Right renal cortex interstitium (tissue), 3 donors: ENCODE measurements around the gene CGB3. TPM values are rescaled to one million over a fixed set of nuclear protein-coding genes. Genes with fewer than 3 reads are reported as not detected.
"Not testable (repeated sequence)": the region's sequence is repeated elsewhere in the genome, so short reads cannot be mapped to it uniquely, and the experiment has no call there.

Experiments
- DNase-seq, 3 donors: peaks; one replicate each; pipeline ENCODE4 v3.0.0-alpha.2; 2013; ENCODE audit warnings: low read depth in 3 of 3, low spot score in 2 of 3
- polyA plus RNA-seq, 3 donors: library from polyadenylated mRNA; unstranded; fragments of 120-200 nt; gene quantifications; one replicate each; pipeline ENCODE4 v1.2.1, GENCODE V29; 2013; ENCODE audit not compliant: insufficient read length in 3 of 3

The CGB3 gene
- polyA plus RNA-seq: not detected

DNA sequence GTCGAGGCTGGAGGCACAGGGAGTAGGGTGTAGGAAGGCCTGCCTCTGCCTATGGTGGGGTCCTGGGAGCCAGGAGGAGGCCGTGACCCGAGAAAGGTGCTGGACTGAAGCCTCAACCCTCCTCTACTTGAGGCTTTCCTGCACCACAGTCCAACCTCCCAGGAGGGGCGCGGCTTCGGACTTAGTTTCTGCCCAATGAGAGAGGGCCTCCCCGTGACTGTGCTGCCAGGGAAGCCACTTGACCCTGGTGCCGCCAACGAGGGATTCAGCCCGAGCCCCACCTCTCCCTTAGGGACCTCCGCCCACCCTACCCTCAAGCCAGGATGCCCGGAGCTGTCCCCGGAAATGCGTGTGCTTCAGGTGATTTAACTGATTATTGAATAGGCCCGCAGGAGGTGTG is at the start of gene CGB3:
Gene CGB3 (minus strand): TSS at position 101 of the 400 bp plus-strand sequence. CDS start 362 bp downstream, outside the sequence.
- not testable (repeated sequence) for DNase-seq

DNA sequence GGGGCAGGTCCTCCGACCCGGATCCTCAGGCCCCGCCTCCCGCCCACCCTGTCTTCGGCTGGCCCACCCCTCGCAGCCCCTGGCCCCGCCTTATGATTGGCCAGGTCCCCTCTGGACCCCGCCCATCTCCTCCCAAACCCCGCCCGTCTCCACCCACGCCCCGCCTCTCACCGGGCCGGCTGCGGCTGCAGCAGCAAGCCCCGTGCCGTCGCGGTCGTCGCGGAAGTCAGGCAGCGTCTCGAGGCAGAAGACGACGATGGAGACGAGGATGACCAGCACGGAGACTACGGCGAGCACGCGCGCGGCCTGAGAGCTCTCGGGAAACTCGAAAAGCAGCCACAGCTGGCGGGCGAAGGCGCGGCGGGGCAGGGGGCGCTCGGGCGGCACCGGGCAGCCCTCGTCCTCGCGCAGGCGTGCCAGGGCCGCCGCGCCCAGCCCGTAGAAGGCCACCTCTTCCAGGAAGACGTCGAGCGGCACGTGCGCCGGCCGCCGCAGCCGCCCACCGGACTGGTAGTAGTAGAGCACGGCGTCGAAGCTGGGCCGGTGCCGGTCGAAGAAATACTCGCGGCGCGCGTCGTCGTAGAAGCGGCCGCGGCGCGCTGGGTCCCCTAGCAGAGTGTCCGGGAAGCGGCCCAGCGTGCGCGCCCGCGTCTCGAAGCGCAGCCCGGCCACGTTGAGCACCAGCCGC is 47.9 kb upstream of the CGB3 start:
- no peak for DNase-seq

DNA sequence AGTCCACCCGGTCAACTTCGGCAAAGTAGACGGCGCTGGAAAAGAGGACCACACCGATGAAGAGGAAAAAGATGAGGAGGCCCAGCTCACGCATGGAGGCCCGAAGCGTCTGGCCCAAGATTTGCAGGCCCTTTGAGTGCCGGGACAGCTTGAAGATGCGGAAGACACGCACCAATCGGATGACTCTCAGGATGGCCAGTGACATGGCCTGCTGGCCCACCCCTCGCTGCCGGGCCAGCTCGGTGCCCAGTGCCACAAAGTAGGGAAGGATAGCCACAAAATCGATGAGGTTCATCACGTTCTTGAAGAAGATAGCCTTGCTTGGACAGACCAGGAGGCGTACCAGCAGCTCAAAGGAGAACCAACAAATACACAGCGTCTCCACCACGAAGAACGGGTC is 46.3 kb upstream of the CGB3 start:
- no peak for DNase-seq

DNA sequence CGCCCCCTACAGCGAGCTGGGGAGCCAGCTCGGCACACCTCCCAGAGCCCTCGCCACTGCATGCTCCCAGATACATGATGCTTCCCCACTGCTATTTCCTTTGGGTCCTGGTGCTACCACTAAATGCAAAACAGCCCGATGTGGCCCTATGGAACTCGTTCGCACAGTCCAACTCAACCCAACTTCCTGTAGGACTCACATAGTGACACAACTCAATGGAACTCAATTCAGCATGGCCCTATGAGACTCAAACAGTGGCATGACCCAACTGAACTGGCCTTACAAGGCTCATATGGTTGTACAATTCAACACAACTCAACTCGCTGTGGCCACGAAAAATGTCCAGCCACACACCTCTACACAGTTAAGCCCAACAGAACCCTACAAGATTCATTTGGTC is 44.9 kb upstream of the CGB3 start:
- no peak for DNase-seq

DNA sequence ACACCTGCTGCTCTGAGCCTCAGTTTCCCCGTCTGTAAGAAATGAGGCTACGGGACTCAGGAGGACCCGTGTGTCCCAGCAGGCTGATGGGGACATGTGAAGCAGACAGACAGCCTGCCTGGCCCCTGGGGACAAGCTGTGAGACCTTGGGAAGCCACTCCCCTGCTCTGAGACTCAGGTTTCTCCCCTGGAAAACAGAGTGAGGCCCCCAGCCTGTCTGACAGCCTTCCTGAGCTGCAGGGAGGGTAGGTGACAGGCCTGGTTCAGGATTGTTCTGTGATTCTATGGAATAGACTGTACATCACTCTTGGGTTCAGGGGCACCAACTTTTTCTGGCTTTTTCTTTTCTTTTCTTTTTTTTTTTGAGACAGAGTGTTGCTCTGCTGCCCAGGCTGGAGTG is 43.4 kb upstream of the CGB3 start:
- DNase-seq: no peak

DNA sequence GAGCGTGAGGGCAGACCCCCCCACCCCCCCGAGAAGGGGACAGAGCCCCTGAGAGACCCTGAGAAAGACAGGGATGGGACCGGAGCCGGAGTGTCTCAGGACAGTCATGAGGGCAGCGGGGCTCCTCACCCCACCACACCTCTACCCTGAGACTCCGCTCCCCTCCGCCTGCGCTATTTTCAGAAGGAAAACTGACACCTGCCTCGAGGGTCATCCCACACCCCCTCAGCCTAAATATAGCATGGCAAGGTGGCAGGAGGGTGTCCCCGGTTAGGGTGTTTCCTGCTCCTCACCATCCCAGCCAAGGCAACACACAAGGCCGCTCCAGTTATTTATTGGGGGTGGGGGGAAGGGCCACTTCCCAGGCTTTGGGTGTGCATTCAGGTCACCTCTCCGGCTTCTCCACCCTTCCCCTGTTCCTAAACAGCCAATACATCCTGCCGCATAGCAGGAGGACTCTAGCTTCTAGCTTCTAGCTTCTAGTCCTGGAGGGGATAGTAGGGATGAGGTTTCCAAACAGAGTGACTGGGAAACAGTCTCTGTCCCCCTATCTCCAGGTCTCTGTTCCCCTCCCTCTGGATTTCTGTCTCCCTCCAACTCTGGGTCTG is 41.9 kb upstream of the CGB3 start:
- no peak for DNase-seq

DNA sequence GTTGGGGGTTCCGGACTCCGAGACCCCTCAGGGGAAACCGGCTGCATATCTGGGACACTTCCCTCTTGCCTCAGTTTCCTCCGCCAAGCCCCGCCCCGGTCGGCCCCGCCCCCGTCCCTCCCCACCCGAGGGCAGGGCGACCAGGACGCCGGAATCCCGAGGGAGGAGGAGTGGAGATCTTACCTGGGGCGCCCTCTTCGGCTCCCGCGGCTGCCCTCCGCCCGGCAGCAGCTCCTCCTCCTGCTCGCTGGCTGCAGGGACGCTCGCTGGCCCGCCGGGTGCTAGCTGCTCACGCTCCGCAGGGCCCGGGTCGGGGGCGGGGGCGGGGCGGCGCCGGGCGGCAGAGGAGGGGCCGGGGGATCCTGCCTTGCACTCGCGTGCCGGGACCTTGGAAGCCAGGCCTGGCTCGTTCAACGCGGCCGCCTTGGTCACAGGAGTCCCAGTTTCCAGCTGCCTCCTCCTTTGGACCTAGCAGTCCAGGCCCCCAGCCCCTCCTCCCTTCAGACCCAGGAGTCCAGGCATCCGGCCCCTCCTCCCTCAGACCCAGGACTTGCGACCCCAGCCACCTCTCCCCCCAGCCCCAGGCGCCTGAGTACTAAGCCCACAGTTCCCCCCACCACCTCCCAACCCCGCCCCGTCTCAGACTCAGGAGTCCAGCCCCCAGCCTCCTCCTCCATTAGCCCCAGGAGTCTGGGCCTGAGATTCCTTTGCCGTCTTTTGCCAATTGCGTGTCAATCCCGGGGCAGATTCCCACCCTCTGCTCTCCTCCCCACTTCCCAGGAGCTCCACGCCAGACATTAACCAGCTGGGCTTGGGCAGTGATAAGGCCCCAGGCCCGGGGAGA is 40.9 kb upstream of the CGB3 start, which contains the start of gene NTF4:
Gene NTF4 (minus strand): TSS at position 51 of the 844 bp plus-strand sequence. CDS start 2,821 bp downstream, outside the sequence.
- no peak for DNase-seq

DNA sequence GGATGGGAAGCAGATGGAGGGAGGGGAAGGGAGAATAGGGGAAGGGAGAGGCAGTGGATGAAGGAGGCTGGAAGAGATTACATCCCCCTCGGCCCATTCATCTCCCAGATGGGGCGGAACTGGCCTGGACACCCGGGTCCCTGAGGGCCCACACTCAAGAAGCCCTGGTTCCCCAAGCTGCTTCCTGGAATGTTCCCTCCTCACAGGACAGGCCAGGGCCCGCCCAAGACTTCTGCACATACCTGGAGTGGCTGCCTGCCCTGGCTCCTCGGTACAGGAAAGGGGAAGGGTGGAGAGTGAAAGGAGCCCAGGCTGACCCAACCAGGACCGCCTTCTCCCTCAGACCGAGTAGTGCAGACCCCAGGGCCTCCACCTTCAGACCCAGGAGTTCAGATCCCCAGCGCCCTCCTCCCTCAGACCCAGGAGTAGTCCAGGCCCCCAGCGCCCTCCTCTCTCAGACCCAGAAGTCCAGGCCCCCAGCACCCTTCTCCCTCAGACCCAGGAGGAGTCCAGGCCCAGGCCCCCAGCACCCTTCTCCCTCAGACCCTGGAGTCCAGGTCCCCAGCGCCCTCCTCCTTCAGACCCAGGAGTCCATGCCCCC is 40.0 kb upstream of the CGB3 start:
- DNase-seq: no peak

DNA sequence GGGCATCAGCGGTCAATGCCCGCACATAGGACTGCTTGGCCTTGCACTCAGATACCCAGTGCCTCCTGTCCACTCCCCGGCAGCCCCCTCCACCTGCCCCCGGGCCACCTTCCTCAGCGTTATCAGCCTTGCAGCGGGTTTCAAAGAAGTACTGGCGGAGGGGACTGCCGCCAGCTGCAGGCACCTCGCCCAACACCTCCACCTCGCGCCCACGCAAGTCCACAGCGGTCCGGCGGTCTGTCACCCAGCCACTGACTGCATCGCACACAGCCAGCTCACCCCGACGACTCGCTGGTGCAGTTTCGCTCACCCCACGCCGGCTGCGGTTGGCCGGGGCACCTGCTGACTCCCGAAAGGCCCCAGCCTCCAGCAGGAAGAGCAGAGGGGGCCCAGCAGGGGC is 37.3 kb upstream of the CGB3 start:
- no peak for DNase-seq

DNA sequence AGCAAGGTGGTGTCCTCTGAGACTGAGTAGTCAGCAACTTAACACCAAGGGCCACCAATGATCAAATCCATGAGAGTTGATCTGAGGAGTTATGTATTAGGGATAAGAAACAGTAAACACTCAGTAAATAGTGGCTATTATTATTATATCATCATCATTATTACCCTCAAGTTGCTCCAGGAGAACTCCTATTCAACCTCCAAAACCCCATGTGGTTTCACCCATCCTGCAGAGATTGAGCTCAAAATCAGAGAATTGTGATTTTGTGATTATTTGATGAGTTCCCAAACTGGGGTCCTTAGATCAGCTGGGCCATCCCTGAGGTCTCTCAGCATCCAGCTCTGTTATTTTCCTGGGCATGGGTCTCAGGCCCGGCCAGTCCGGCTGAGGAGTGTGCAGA is 36.9 kb upstream of the CGB3 start:
- DNase-seq: no peak

DNA sequence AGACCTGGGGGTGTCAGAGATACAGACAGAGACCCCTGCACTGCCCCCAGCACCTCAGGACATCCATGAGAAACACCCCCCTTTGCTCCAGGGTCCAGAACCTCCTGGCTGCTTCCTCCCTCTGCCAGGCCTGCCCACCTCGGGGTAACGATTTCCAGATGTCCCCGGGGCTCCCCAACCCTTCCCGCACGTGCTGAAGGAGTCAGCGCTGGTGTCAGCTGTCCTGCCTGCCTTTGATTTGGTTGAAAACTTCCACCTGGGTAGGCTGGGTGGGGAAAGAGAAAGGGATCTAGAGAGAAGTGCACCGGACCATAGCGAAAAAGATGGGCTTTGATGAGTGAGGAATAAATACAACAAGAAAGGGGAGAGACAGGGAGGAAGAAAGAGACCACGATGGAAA is 34.9 kb upstream of the CGB3 start:
- no peak for DNase-seq

DNA sequence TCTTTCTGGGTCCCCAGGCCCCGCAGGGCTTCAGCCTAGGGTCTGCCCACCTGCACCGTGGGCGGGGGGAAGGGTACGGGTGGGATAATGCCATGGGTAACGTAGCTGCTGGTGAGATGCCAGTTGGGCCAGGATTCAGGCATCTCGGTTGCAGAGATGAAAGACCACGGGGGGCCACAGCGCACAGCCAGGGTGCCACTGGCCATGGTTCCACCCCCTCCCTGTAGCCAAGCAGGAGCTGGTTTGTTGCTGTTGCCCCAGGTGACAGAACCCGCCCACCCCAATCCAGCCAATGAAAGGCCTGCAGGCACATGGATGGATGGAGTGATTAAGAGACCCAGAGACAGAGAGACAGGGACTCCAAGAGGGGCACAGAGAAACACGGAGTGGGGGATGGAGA is 34.4 kb upstream of the CGB3 start:
- no peak for DNase-seq

DNA sequence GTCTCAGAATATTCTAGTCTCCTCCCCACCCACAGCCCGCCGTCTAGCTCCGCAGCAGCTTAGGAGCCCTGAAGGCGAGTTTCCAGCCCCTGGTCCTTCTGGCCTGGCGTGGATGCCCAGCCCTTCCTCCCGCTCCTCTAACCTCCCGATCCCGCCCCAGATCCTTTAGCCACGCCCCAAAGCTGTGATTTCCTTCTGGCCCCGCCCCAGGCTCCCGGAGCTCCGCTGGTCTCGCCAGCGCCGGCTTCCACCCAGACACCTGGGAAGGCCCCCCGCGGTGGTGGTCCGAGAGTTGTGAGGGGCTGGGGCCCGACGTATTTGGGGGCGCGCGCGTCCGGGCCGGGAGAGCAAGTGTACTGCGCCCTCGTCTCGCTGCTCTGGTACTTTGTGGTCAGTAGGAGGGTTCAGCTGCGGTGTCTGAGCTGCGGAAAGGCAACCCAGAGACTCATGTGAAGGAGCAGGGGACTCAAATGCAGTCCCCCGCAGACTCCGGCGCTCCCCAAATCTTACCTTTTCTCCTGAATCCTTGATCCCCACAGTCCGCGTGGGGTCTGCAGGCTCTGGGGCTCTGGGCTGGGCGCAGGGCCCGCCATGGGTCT is 33.6 kb upstream of the CGB3 start, which contains the start of gene CGB7:
Gene CGB7 (minus strand): TSS at position 114 of the 599 bp plus-strand sequence. CDS start 2,374 bp downstream, outside the sequence.
- no peak for DNase-seq

DNA sequence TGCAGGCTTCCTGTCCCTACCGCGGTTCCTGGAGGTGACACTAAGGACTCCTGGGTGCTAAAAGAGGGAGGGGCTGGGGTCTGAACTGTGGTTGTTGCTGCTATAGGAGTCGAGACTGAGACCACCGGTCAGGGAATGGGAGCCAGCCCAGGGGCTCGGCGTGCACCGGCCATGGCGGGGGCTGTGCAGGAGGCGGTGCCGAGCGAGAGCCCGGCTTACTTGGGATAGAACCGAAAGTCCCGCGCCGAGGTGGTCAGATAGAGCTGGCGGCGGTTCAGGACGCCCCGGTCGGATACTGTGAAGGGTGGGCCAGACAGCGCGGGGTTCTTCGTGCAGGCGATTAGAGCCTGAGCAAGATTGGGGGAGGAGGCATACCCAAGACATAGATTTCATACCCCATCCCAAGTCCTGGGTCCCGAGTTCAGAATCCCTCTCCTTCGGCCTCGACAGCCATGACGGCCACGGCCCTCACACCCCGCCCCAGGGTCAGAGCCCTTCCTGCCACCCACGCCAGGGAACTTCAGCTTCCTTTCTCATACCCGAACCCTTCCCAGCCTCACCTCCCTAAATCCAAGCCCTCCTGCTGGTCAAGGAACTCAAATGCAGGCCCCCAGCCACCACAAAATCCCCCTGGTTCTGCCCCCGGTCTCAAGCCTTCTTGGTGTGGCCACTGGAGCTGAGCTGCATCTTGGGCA is 32.9 kb upstream of the CGB3 start:
- DNase-seq: not testable (repeated sequence)

DNA sequence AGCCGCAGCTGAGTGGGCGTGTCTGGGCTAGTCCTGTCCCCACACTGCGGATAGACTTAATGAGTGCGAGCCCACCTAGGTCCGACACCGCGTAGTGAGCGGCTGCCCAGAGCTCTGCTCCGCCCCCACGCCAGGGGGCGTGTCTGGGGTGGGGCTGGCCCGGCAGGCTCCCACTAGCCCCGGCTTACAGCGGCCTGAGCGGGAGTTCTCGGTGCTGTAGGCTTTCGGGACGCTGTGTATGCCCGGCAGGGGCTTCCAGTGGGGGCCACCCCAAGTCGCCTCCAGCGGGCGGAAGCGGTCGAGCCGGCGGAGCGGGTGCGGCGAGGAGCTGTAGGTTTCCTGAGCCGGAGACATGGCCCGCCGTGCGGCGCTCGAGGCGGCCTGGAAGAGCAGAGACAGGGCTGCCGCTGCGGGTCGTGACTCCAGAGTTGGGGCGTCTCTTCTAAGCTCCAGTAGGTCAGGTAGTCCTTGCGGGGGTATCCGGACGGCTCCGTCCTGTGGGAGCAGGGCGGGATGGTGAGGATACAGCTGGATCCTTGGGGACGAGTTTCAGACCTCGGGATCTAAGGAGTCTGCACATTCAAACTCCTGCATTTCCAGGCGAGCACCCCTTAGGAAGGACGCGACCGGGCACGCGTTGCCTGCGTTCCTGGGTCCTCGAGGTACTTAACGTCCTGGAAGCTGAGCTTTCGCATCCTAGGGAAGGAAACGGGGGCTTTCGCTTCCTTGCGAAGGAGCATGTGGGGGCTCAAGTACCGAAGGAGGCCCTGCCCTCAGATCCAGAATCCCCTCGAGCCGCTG is 32.2 kb upstream of the CGB3 start:
- DNase-seq: no peak

DNA sequence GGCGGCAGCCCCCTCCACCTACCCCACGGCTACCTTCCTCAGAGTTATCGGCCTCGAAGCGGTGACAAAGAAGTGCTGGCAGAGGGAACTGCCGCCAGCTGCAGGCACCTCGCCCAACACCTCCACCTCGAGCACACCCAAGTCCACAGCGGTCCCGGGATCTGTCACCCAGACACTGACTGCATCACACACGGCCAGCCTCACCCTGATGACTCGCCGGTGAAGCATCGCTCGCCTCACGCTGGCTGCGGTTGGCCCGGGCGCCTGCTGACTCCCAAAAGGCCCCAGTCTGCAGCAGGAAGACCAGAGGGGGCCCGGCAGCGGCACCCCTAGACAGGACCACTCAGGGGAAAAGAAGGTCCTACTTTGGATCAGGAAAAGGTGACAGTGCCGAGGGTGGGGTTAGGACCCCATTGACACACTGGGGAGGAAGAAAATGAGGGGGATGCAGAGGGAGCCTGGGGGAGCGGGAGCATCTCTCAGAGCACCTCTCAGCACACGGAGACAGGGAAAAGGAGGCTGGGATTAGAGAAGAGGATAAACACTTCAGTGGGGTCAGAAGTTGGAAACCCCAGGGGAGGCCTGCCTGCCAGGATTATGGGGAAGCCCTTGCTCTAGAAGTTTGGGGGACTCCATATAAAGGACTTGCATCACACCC is 26.4 kb upstream of the CGB3 start:
- not testable (repeated sequence) for DNase-seq

DNA sequence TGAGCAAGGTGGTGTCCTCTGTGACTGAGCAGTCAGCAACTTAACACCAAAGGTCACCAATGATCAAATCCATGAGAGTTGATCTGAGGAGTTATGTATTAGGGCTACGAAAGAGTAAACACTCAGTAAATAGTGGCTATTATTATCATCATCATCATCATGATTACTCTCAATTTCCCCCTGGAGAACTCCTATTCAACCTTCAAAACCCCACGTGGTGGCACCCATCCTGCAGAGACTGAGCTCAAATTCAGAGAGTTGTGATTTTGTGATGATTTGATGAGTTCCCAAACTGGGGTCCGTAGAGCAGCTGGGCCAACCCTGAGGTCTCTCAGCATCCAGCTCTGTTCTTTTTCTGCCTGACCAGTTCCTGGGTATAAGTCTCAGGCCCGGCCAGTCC is 25.7 kb upstream of the CGB3 start:
- DNase-seq: not testable (repeated sequence)

DNA sequence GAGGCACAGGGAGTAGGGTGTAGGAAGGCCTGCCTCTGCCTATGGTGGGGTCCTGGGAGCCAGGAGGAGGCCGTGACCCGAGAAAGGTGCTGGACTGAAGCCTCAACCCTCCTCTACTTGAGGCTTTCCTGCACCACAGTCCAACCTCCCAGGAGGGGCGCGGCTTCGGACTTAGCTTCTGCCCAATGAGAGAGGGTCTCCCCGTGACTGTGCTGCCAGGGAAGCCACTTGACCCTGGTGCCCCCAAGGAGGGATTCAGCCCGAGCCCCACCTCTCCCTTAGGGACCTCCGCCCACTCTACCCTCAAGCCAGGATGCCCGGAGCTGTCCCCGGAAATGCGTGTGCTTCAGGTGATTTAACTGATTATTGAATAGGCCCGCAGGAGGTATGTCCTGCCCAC is 24.9 kb upstream of the CGB3 start, which contains the start of gene CGB8:
Gene CGB8 (minus strand): TSS at position 101 of the 400 bp plus-strand sequence. CDS start 372 bp downstream, outside the sequence.
- not testable (repeated sequence) for DNase-seq
